Activated T-helper 1 cell treated with anti-CD3 and anti-CD28 coated beads, Interleukin-2, amount 50 U/mL, for 16 hours (primary cell): ENCODE results near the gene SCN4A.
A peak's percentile ranks its signal among the peaks of the same experiment; 100 is the strongest.

Source experiments
- DNase-seq, 2 donors: peaks; one replicate each; pipeline ENCODE4 v3.0.0-alpha.2; 2020; ENCODE audit warnings: low read depth in 1 of 2, low spot score in 1 of 2

SCN4A gene

DNA sequence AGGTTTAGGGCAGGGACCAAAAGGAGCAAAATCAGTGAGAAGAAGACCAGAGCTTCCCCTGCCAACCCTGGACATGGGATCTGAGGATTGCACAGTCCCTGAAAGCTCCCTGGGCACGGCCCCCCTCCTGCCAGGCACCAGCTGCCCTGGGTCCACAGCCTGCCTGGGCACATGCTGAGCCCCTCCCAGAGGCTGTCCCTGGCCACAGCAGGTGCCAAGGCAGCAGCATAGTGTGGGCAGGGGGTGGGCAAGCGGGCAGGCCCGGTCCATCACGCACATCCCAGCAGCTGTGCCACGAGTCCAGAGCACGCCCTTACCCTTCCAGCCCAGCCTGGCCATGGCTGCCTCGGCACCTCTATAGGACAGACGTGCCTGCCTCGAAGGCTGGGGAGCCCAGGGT is 12.7 kb downstream of the SCN4A start:
- DNase-seq = no peak

DNA sequence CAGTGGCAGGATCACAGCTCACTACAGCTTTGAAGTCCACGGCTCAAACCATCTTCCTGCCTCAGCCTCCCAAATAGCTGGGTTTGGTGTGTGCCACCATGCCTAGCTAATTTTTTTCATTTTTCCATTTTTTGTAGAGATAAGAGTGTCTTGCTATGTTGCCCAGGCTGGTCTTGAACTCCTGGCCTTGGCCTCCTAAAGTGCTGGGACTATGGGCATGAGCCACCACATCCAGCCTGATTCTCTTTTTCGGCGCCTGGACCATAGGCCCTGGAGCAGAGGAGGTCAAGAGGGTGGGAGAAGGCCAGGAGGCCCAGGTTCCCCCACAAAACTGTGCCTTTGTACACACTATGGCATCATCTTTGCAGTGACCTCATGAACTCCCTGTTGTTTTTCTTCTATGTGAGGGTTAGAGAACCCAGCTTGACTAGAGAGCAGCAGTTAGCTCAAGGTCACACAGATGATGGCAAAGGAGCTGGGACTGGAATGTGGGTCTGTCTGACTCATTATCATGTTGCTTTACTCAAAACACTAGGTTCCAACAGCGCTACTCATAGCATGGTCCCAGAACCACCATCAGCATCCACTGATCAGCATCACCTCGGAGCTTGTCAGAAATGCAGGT is 16.3 kb downstream of the SCN4A start:
- no peak for DNase-seq

DNA sequence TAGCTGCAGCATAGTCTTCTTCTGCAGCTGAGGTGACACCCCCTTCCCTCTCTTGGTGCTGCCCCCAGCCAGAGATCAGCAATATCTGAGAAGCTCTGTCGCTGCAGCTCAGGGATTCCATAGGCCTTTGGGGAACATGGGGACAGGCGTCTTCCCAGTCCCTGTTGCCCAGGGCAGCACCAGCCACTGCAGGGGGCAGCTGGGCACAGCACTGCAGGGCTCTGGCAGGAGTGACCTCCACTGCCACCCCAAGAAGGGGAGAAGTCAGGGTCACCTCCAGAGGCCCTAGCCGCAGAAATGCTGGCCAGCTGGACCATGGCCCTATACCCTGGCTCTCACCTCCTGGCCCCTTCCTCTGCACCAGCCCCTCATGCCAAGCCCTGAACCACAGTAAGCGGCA is 16.9 kb downstream of the SCN4A start:
- DNase-seq = no peak

DNA sequence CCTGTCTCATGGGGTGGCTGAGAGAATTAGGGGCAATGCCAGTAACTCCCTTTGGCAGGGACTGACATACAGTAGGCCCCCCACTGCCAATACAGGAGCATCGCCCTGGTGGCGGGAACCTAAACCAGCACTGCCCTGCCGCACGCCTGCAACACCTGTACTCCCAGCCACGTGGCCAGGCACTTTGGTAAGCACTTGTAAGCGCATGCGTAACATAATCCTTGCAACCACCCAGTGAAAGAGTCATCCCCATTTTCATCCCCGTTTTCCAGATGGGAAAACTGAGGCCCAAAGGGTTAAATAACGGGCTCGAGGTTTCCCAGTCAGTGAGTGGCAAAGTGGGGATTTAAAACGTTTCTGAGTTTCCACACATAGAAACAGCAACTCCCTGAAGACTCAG is 17.5 kb downstream of the SCN4A start:
- DNase-seq = no peak

DNA sequence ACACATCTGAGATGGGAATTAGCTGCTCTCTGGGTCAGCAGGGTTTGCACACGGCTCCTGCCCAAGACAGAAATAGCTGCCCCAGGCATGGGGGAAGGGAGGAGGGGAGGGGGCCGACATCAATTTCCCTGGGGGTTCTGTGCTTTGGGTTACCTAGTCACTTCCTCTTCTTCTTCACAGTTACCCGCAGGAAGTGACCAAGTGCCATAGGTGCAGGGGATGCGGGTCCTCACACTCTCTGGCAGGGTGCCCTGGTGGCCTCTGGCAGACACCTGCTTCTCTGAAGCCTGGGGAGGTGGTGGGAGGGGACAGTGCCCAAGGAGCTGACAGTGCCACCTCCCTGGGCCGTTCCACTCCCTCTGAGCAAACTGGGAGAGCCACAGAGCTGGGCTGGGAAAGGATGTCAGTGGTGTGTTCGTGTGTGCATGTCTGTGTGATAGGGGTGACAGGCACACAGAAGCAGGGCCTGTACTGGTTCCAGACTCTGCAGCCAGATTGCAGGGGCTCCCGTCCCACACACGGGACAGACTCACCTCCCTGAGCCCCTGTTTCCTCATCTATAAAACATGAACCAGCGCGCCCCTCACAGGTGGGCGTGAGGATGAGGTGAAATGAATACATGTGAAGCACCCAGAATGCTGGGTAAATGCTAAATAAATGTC is 18.2 kb downstream of the SCN4A start:
- DNase-seq = no peak

DNA sequence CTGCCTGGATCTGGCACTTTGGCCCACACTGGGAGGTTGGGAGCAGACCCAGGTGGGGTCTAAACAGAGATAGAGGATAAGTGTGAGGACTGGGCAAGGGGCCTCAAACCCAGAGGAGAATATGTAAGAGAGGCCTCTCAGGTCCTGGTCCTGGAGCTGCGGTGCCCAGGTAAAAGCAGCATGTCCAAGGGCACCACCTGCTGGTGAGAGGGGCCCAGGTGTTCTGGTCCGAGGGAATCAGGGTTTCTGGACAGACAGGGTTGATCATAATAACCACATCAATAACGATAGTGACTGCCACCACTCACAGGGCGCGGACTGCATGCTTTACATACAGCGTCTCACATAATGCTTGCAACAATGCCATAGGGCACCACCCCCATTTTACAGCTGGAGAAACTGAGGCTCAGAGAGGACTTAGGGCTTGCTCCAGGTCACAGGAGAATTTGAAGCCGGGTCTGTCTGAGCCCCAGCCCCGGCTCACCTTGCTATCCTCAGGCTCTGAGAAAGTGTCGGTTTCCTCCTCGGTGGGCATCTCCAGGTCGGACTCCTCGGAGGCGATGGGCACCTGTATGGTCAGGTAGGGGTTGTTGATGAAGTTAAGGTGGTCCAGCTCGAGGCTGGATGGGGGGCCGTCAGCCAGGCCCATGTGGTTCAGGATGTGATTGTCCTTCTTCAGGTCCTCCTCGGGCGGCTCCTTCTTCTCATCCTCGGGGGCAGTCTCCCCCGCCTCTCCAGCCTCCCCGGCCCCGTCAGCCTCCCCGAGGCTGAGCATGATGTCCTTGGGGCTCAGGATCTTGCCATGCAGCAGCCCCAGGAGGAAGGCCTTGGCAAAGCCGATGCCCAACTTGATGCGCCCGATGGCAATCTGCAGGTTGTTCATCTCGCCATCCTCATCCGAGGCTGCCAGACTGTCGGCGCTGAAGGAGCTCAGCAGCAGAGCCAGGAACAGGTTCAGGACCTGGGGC is 21.5 kb downstream of the SCN4A start:
- no peak for DNase-seq

DNA sequence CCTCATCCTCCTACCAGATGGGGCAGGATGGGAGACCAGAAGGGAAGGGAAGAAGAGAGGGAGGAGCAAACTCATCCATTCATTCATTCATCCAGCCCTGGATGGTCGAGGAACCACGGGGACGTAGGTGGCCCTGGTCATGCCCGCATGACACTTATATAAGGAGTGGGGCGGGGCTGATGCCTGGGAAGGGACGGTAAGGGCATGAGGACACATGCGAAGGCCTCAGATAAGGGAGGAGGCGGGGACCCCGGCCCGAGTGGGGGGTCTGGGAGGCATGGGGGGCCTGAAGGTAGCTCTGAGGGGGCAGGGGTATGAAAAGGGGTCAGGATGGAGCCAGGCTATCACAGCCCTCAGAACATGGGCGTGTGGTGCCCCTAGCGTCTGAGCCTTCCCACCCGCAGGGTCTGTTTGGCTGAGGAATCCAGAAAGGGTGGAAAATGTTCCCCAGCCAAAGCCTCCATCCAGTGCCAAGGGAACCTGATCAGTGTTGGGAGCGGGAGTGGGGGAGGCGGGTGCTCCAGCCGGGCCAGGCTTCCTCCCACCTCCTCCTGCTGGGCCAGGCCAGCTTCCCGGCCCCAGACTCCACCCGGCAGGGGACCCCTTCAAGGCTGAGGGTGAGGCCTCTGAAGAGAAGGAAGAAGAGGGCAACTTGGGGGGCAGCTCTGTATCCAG is 23.0 kb downstream of the SCN4A start:
- no peak for DNase-seq

DNA sequence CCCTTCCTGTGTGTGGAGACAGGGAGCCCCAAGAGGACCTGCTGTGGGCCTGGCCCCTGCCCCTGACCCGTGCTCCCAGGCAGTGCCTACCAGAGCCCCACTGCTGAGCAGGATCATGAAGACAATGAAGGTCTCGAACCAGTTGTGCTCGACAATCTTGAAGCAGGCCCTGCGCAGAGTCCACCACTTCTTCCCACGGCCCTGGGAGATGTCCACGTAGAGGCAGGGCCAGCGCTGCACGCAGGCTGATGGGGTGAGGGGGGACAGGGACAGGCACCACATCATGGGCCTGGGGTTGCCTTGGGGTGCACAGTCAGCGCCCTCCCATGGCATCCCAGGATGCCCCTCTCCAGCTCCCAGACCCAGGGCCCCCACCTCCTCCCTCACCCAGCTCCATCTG is 24.2 kb downstream of the SCN4A start:
- no peak for DNase-seq

DNA sequence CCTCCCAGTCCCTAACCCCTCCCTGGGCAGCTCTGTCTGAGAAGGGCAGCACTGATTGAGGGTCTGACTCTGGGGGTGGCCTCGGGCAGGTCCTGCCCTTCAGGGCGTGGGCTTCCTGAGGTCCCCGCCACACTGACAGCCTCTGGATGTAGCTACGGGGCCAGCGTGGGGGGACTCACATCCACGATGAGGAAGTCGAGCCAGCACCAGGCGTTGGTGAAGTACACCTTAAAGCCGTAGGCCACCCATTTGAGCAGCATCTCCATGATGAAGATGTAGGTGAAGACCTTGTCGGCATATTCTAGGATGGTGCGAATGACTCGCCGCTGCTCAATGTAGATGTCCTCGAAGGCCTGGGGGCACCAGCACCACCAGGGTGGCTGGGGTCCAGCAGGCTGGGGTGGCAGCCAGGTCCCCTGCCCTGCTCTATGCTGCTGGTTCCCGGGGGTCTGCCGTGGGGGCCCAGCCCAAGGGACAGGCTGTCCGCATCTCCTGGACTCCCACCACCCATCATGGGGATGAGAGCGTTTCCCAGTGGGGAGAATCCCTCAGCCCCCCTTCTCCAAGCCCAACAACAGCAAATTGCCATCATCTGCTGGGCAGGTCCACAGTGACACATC is 24.9 kb downstream of the SCN4A start:
- DNase-seq = no peak

DNA sequence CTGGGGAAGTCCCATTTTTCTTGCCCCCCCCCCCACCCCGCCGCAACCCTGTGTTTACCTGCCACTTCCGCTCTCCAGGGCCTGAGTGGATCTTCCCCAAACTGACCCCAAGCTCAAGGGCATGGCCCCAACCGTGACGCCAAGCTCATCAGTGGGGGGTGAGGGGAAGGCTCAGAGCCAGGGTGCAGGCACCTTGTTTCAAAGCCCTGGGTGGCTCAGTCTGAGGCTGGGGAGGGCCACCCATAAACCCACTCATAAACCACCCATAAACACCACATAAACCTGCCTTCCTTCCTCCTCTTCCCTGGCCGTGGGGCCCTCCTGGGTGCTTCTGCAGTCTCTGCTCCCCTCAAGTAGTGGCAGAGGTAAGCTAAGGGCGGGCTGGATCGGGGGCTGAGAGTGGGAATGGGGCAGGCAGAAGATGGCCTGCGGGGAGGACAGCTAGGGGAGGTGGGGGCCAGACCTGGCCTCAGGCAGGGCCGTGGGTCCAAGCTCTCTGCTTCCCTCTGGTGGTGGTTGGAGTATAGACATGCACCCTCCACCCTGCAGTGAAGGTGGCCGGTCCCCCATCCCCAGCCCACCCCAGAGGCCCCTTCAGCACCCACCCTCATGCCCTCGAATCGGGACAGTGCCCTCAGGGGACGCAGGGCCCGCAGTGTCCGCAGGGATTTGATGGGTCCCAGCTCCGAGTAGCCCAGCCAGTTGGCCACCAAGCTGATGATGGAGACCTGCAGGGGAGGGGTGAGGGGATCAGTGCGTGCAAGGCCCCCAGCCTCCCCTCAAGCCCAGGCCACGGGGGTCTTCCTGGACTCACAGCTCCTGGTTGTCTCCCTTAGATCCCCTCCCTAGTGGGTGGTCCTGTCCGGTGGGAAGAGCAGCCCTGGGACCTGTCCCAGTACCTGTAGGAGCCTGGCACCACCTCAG is 26.0 kb downstream of the SCN4A start:
- DNase-seq = peak; percentile 19 to 40

DNA sequence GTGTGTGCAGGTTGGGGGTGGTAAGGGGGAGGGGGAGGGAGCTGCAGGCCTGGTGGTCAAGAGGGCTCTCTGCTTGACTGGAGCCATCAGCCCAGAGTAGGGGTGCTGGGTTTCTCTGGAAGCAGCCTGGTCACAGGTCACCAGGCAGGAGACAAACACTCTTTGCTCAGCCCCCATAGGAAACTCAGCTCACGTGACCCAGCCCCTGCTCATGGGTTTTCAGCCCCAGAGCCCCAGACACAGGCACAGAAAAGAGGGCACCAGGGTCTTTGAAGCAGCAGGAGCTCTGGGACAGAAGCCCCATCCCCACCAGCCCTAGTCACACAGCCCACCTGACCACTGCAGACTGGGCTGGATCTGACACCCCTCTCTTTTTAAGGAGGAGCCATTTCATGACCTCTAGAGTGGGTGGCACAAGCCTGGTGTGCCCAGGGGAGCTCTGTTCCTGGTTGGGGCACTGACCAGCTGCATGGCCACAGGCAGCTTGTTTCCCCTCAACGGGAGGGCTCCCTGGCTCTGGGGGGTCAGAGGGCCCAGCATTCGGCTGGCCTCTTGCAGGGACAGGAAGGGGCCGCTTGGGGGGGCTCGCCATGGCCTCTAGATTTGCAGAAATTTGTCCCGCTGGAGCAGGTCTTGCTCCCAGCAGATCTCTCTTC is 26.8 kb downstream of the SCN4A start:
- no peak for DNase-seq

DNA sequence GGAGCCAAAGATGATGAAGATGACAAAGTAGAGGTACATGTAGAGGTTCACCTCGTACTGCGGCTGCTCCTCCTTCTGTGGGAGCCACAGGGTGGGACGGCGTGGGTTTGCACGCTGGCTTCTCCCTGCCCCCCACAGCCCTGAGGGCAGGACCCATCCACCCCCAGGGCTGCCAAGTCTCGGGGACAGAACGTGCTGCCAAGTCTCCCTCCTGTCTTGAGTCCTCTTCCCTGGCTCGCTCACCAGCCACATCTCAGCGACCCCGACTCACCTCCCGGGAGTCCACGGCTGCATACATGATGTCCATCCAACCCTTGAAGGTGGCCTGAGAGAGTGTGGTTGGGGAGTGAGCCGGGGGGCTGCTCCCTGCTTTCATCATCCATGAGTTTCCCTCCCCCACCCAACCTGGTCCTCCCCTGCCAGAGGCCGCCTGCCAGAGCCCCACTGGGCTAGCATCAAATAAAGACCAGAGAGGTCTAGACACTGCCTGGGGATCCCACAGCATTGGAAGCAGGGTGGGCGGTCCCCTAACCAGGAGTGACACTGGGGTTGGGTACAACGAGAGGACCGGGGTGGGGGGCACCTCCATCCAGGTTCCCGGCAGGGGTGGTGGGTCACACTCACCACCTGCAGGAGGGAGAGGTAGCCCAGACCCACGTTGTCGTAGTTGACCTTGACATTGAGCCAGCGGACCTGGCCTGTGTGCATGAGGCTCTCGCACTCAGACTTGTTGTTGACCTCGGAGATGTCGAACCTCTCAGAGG is 27.8 kb downstream of the SCN4A start:
- DNase-seq = no peak

DNA sequence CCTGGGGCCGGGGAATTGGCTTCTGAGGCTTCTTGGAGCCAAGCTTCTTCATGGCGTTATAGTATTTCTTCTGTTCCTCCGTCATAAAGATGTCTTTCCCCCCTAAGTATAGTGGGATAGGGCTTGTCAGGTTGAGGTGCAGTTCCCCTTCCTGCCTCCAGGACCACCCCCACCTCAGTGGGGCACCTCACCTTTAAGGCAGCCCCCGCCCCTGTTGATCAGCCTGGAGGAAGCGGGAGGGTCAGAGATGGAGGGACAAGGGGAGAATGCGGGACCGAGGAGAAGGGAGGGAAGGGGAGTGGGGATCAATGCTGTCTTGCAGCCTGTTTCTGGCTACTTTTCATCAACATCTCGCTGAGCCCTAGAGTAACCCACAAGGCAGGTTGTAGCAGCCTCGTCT is 29.0 kb downstream of the SCN4A start:
- no peak for DNase-seq

DNA sequence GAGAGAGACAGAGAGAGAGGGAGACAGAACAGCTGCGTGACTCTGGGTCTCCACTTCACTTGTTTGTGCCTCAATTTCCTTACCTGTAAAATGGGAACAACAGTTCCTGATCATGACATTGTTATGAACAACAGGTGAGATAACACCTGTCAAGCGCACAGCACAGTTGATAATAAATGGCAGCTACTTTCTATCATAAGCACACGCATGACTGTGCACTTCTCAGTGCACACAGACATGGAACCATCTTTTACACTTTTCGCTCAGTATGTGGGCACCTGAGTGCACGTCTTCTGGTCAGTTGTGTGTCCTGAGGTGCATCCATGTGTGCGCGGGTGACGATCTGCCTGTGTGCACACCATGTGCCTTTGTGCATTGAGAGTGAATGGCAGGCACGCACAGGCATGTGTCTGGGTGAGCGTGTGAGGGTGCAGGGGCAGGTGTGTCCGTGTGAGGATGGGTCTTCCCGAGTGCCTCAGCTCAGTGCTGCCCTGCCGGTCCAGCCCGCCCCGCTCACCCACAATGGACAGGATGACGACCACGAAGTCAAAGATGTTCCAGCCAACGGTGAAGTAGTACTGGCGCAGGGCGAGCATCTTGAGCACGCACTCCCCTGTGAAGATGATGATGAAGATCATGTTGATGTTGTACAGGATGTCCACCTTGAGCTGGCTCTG is 30.3 kb downstream of the SCN4A start:
- no peak for DNase-seq

DNA sequence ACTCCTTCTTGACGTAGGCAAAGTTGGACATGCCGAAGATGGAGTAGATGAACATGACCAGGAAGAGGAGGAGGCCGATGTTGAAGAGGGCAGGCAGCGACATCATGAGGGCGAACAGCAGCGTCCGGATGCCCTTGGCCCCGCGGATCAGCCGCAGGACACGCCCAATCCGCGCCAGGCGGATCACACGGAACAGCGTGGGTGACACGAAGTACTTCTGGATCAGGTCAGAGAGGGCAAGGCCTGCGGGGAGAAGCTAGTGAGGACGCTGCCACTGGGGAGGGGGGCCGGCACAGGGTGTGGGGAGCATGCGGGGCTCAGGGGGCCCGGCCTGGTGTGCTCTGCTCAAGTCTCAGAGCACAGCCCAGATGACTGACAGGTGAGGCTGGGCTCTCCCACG is 31.0 kb downstream of the SCN4A start:
- no peak for DNase-seq

DNA sequence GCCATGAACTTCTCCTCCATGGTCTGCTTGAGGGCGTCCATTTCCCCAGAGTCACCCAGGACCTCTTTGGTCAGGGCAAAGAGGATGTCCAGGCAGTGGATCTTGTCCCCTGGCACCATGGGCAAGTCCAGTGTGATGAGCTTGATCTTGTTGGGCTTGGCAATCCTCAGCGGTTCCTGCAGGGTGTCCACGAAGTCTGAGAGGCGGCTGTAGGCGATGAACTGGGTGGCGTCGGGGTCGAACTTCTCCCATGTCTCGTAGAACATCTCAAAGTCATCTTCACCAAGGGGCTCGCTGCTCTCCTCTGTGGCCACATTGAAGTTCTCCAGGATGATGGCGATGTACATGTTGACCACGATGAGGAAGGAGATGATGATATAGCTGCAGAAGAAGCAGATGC is 31.6 kb downstream of the SCN4A start:
- no peak for DNase-seq

DNA sequence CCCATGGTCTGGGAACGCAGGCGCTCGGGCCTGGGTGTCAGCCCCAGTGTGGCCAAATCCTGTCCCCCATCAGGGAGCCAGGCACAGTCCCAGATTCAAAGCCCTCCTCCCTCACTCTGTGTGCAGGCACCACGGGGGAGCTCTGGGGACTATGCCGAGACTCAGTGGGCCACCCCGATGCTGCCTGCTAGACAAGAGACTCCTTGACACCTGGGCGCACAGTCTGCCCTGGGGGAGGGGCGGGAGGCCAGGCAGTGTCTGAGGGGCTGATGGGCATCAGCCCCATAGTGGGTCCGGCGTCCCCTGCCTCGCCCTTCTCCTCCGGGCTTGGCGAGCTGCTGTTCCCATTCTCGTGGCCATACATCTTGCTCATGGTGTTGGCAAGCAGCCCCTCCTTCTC is 32.1 kb downstream of the SCN4A start:
- DNase-seq = no peak

DNA sequence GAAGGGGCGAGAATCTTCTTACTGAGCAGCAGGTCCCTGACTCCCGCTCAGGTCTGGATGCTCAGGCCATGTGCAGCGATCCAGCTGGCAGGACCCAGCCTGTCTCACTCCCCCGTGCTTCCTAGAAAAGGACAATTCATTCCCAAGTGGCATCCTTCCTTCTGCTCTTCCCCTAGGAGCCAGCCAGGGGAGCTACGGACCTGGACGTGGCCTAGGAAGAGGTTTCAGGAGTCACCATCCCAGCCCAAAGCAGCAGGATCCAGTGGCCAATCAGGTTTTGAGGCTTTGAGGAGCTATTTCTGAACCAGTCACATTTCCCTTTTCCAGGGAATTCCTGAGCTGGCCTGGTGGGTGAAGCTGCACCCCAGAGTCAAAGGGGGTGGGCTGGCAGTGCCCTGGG is 32.8 kb downstream of the SCN4A start:
- no peak for DNase-seq
